ENCODE measurements around the gene ADAMTS18.

DNA sequence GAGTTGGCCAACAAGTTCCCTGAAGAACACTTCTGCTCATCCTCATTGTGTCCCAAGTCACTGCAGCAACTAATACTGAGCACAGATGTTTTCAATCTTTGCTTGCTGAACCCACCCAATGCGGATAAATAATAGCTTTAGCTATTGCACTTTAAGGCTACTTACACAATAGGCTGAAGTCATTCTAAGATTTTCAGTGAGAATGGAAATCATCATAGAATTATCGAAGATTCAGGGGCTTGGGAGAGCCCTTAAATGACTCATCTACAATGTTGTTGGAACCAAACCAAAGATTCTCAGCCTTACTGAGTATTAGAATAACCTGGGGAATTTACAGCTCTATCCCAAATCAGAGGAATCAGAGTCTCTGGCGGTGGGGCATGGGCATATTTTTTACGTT, 184.4 kb downstream of the ADAMTS18 start:
- TF ChIP-seq MYC (IDR thresholded peaks at IDR 0.05; ENCODE audit: low read depth, low read length) (no peak), POLR2A (IDR thresholded peaks at IDR 0.05; ENCODE audit: low read depth, low read length) (no peak), POLR2AphosphoS5 (IDR thresholded peaks at IDR 0.05; ENCODE audit: insufficient read depth, low read depth, low read length) (no peak), EZH2 (IDR thresholded peaks at IDR 0.05; ENCODE audit: borderline replicate concordance, low read depth, low read length, severe bottlenecking) (no peak), MAX (IDR thresholded peaks at IDR 0.05; ENCODE audit: insufficient read depth, insufficient read length) (no peak), FOS (IDR thresholded peaks at IDR 0.05; ENCODE audit: borderline replicate concordance, insufficient read depth, low read length) (peak; percentile 12), JUN (IDR thresholded peaks at IDR 0.05; ENCODE audit: borderline replicate concordance, insufficient read depth, insufficient read length, low read depth) (no peak)
- TF ChIP-seq, protein P1, sequence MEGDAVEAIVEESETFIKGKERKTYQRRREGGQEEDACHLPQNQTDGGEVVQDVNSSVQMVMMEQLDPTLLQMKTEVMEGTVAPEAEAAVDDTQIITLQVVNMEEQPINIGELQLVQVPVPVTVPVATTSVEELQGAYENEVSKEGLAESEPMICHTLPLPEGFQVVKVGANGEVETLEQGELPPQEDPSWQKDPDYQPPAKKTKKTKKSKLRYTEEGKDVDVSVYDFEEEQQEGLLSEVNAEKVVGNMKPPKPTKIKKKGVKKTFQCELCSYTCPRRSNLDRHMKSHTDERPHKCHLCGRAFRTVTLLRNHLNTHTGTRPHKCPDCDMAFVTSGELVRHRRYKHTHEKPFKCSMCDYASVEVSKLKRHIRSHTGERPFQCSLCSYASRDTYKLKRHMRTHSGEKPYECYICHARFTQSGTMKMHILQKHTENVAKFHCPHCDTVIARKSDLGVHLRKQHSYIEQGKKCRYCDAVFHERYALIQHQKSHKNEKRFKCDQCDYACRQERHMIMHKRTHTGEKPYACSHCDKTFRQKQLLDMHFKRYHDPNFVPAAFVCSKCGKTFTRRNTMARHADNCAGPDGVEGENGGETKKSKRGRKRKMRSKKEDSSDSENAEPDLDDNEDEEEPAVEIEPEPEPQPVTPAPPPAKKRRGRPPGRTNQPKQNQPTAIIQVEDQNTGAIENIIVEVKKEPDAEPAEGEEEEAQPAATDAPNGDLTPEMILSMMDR (IDR thresholded peaks at IDR 0.05; ENCODE audit: extremely low read depth in 1 of 2, insufficient read depth in 1 of 2, low read depth in 1 of 2, low read length in 2 of 2), result no peak
